ENCODE results near the gene LECT2. TPM values are rescaled to one million over a fixed set of nuclear protein-coding genes. Genes with fewer than 3 reads are reported as not detected.
A peak's percentile ranks its signal among the peaks of the same experiment; 100 is the strongest.

The LECT2 gene
- total RNA-seq, 2 experiments from 2014 or later, result not detected

GRCh38 chr5:135952683-135953082, 2.1 kb downstream of the LECT2 start:
- Mint-ChIP-seq H3K4me3 (no peak overlapping the region), H3K4me1 (ENCODE audit: low read depth) (no peaks in the 10 kb centered on the region), H3K36me3 (ENCODE audit: low read depth) (no peaks in the 10 kb centered on the region), H3K27ac (no peak overlapping the region), H3K27me3 (peaks cover 11% of the 10 kb centered on the region), H3K9me3 (no peaks in the 10 kb centered on the region)
- intact Hi-C loops (cut with micrococcal nuclease), result no loop called here
- ATAC-seq, result no peak
- no peak for DNase-seq
- TF ChIP-seq, protein P1, sequence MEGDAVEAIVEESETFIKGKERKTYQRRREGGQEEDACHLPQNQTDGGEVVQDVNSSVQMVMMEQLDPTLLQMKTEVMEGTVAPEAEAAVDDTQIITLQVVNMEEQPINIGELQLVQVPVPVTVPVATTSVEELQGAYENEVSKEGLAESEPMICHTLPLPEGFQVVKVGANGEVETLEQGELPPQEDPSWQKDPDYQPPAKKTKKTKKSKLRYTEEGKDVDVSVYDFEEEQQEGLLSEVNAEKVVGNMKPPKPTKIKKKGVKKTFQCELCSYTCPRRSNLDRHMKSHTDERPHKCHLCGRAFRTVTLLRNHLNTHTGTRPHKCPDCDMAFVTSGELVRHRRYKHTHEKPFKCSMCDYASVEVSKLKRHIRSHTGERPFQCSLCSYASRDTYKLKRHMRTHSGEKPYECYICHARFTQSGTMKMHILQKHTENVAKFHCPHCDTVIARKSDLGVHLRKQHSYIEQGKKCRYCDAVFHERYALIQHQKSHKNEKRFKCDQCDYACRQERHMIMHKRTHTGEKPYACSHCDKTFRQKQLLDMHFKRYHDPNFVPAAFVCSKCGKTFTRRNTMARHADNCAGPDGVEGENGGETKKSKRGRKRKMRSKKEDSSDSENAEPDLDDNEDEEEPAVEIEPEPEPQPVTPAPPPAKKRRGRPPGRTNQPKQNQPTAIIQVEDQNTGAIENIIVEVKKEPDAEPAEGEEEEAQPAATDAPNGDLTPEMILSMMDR (IDR thresholded peaks at IDR 0.05), result no peak
- ChIA-PET POLR2A (no interaction called here), CTCF (interaction anchor here (1.3 kb wide), 1 partner anchor 259 kb away, joined by 3 read pairs; no protein-coding TSS in a partner anchor)

DNA sequence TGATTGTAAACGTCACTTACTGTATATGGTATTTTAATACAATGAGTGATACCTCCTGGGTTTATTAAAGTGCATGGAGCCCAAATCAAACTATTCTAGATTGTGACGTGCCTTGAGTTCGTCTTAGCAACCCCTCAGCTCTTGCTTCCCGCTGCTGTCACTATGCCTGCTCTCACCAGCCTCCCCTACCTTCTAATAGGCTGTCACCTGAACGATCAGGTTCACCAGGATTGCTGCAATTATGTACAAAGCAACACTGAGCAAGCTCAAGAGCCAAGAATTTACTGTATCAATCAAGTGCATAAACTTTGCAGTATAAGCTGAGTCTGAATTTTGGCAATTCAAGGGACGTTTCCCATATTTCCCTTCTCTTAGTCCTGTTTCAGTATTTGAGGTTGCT, 3.0 kb downstream of the LECT2 start:
- TF ChIP-seq, protein P1 (IDR thresholded peaks at IDR 0.05), result no peak
- no peak overlapping the region for H3K27ac Mint-ChIP-seq
- POLR2A ChIA-PET, result interaction anchor here (0.6 kb wide), 1 partner anchor 61 kb away, joined by 3 read pairs; no protein-coding TSS in a partner anchor
- no peak for DNase-seq
- H3K36me3 Mint-ChIP-seq (ENCODE audit: low read depth), result no peaks in the 10 kb centered on the region
- intact Hi-C loops (cut with micrococcal nuclease), result no loop called here
- ATAC-seq, result no peak
- no peaks in the 10 kb centered on the region for H3K9me3 Mint-ChIP-seq
- peaks cover 9% of the 10 kb centered on the region for H3K27me3 Mint-ChIP-seq
- no peaks in the 10 kb centered on the region for H3K4me1 Mint-ChIP-seq (ENCODE audit: low read depth)
- CTCF ChIA-PET, result interaction anchor here (1.5 kb wide), 1 partner anchor 131 kb away, joined by 3 read pairs; no protein-coding TSS in a partner anchor
- H3K4me3 Mint-ChIP-seq, result no peak overlapping the region

DNA sequence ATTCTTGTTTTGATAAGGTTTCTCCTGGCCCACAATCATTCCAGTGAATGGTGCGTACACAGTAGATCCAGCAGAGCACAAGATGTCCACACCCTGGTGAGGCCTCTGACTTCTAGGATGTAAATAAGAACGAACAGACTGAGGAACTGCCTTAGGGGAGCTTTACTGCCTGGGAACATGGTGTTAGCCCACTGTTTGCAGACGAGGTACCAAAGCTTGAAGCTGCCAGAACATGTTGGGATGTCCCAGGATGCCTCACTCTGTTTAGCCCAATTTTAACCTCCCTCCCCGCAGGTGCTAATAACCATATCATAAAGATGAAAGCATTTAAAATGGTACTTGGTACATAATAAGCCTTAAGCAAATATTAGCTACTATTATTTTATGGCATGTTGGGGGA, 3.5 kb downstream of the LECT2 start:
- ChIA-PET POLR2A (interaction anchor here (0.6 kb wide), 1 partner anchor 60 kb away, joined by 3 read pairs; no protein-coding TSS in a partner anchor), CTCF (interaction anchor here (1.5 kb wide), 1 partner anchor 131 kb away, joined by 3 read pairs; no protein-coding TSS in a partner anchor)
- no peak overlapping the region for H3K4me3 Mint-ChIP-seq
- intact Hi-C loops (cut with micrococcal nuclease), result no loop called here
- DNase-seq (no peak), ATAC-seq (no peak)
- no peaks in the 10 kb centered on the region for H3K9me3 Mint-ChIP-seq
- H3K27me3 Mint-ChIP-seq, result peaks cover 9% of the 10 kb centered on the region
- H3K36me3 Mint-ChIP-seq (ENCODE audit: low read depth), result no peaks in the 10 kb centered on the region
- H3K4me1 Mint-ChIP-seq (ENCODE audit: low read depth), result no peaks in the 10 kb centered on the region
- H3K27ac Mint-ChIP-seq, result no peak overlapping the region
- TF ChIP-seq, protein P1 (IDR thresholded peaks at IDR 0.05), result no peak

DNA sequence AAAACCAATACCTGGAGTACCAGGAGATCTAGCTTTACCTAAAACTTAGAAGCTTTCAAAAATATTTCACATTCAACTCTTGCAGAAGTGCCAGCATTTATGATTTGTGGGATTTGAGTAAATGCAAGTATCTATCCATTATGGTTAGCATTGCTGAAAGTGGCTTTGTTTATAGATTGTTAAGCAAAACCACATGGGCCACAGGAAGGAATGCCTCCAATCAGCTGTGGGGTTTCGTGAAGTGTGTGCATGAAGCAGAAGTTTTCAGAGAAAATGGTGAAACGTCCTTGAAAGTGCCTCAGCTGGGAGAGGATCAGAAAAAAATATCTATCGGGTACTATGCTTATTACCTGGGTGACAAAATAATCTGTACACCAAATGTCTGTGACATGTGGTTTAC, 4.2 kb downstream of the LECT2 start:
- ChIA-PET POLR2A (no interaction called here), CTCF (interaction anchor here (1.0 to 1.5 kb wide), 2 partner anchors 9 to 132 kb away, joined by 3 read pairs; no protein-coding TSS in a partner anchor)
- no peak for ATAC-seq
- TF ChIP-seq, protein P1 (IDR thresholded peaks at IDR 0.05), result no peak
- H3K4me3 Mint-ChIP-seq, result no peak overlapping the region
- DNase-seq, result no peak
- intact Hi-C loops (cut with micrococcal nuclease), result no loop called here
- no peak overlapping the region for H3K27ac Mint-ChIP-seq
- no peaks in the 10 kb centered on the region for H3K9me3 Mint-ChIP-seq
- no peaks in the 10 kb centered on the region for H3K4me1 Mint-ChIP-seq (ENCODE audit: low read depth)
- no peaks in the 10 kb centered on the region for H3K36me3 Mint-ChIP-seq (ENCODE audit: low read depth)
- peaks cover 9% of the 10 kb centered on the region for H3K27me3 Mint-ChIP-seq

DNA sequence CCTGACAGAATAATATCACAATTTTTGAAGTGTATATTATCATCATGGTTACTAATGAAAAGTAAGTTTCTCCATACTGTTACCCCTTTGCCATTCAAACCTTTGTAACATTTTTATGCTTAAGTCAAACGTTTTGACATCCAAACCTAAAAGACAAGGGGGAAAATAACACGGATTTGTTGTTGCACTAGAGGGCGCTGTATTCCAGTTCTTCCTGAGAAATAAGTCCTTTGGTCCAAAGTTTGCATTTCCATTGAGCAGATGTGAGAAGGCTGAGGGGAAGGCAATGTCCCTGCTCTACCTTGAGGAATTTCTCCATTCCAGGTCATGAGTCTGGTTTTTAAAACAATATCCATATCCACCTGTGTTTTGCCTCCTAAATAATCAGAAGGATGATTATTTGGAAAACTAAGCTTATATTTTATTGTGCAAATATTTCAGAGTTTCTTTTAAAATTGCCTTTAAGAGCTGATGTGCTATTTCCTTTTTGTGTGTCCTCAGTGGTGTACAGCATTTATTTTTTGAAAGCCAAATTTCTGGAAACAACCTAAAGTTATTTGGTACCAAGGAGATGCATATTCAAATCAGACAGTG, 9.7 kb downstream of the LECT2 start:
- no peak overlapping the region for H3K4me3 Mint-ChIP-seq

More for the DNA sequence above, 9.7 kb downstream of the LECT2 start:
- Mint-ChIP-seq H3K9me3 (no peaks in the 10 kb centered on the region), H3K4me1 (ENCODE audit: low read depth) (no peaks in the 10 kb centered on the region), H3K27me3 (peaks cover 15% of the 10 kb centered on the region), H3K27ac (no peak overlapping the region), H3K36me3 (ENCODE audit: low read depth) (no peaks in the 10 kb centered on the region)
- intact Hi-C loops (cut with micrococcal nuclease), result loop anchor here (2.0 to 5.0 kb wide), 2 partner anchors 137 to 268 kb away; no protein-coding TSS in a partner anchor
- ATAC-seq, result no peak
- POLR2A ChIA-PET, result no interaction called here
- CTCF ChIA-PET, result interaction anchor here (0.6 to 1.5 kb wide), 11 partner anchors 9 to 131 kb away, joined by 3 to 6 read pairs (median 3); no protein-coding TSS in a partner anchor
- TF ChIP-seq, protein P1 (IDR thresholded peaks at IDR 0.05), result peak; percentile 70
- DNase-seq, result peak; percentile 59

All from activated CD8-positive, alpha-beta T cell treated with anti-CD3 and anti-CD28 coated beads for 36 hours (primary cell).